GM18517 (cell line): Measurements from ENCODE around the gene ENDOD1.
"Not testable (repeated sequence)": the region's sequence is repeated elsewhere in the genome, so short reads cannot be mapped to it uniquely, and the experiment has no call there.

Experiments
- ATAC-seq: cut with Tn5 transposase; IDR thresholded peaks from one replicate; pipeline ENCODE4 v1.9.1; 2021; ENCODE audit warnings: mild to moderate bottlenecking, moderate library complexity; ENCODE audit not compliant: unreplicated experiment

Gene ENDOD1

GRCh38 chr11:95089620-95090542 is at the start of gene ENDOD1:
Gene ENDOD1 (plus strand): TSS chr11:95089846. CDS start chr11:95089928, 82 bp downstream.
- ATAC-seq: peak; percentile 81

- no peak for ATAC-seq
These were observed 47.4 kb upstream of the ENDOD1 start for GRCh38 chr11:95042239-95042638.

- ATAC-seq: no peak
These were observed 46.7 kb upstream of the ENDOD1 start for GRCh38 chr11:95042906-95043305.

- no peak for ATAC-seq
These were observed 45.6 kb upstream of the ENDOD1 start for GRCh38 chr11:95044010-95044409.

GRCh38 chr11:95045812-95046211 is 43.8 kb upstream of the ENDOD1 start:
- ATAC-seq: no peak

GRCh38 chr11:95049122-95049521 is 40.5 kb upstream of the ENDOD1 start, which contains the start of gene KDM4F:
Gene KDM4F (plus strand): TSS chr11:95049422.
- ATAC-seq: not testable (repeated sequence)

GRCh38 chr11:95050595-95051202 is 38.9 kb upstream of the ENDOD1 start:
- no peak for ATAC-seq

GRCh38 chr11:95054356-95054755 is 35.3 kb upstream of the ENDOD1 start:
- ATAC-seq: no peak

- peak; percentile 97 for ATAC-seq
These were observed 34.3 kb upstream of the ENDOD1 start for GRCh38 chr11:95055283-95055897.

- no peak for ATAC-seq
These were observed 31.7 kb upstream of the ENDOD1 start for GRCh38 chr11:95057959-95058358.

- no peak for ATAC-seq
These were observed 31.0 kb upstream of the ENDOD1 start for GRCh38 chr11:95058621-95059020.

GRCh38 chr11:95059046-95059445 is 30.6 kb upstream of the ENDOD1 start:
- no peak for ATAC-seq

GRCh38 chr11:95065336-95065735 is 24.3 kb upstream of the ENDOD1 start:
- no peak for ATAC-seq

GRCh38 chr11:95066716-95067038 is 23.0 kb upstream of the ENDOD1 start, which contains the start of gene SRSF8:
Gene SRSF8 (plus strand): TSS chr11:95066919. CDS start chr11:95067227, 308 bp downstream.
- peak; percentile 38 for ATAC-seq

GRCh38 chr11:95067039-95067840 is 22.4 kb upstream of the ENDOD1 start:
- peak; percentile 59 for ATAC-seq

- ATAC-seq: no peak
These were observed 21.8 kb upstream of the ENDOD1 start for GRCh38 chr11:95067841-95068219.

- peak; percentile 73 for ATAC-seq
These were observed 21.1 kb upstream of the ENDOD1 start for GRCh38 chr11:95068549-95068948.

- ATAC-seq: no peak
These were observed 19.2 kb upstream of the ENDOD1 start for GRCh38 chr11:95070471-95070870.

GRCh38 chr11:95072948-95073347 is 16.7 kb upstream of the ENDOD1 start:
- no peak for ATAC-seq

GRCh38 chr11:95074792-95075563 is 14.7 kb upstream of the ENDOD1 start:
- ATAC-seq: no peak
